SK-N-SH treated with all-trans-retinoic acid at 6 μM for 48 hours (cell line): Measurements from ENCODE around the gene SARDH.

ENCODE experiments used
- ARNTL ChIP-seq: fragments of 450-650 bp; formaldehyde crosslinking; IDR thresholded peaks from 2 replicates; pipeline ENCODE4 v1.5.0; 2020; ENCODE audit warnings: low read depth, mild to moderate bottlenecking, moderate library complexity, borderline replicate concordance
- CREB5 ChIP-seq: fragments of 250-450 bp; sonication (Bioruptor Pico); IDR thresholded peaks from 2 replicates; pipeline ENCODE4 v1.5.1; 2020; ENCODE audit warnings: low read depth, mild to moderate bottlenecking, moderate library complexity
- ESRRG ChIP-seq: fragments of 250-450 bp; sonication (Bioruptor Pico); IDR thresholded peaks from 2 replicates; pipeline ENCODE4 v1.6.1; 2021; ENCODE audit warnings: mild to moderate bottlenecking
- GLIS3 ChIP-seq: fragments of 250-450 bp; sonication (Bioruptor Pico); IDR thresholded peaks from 2 replicates; pipeline ENCODE4 v1.5.0; 2020; ENCODE audit warnings: mild to moderate bottlenecking, moderate library complexity
- OSR1 ChIP-seq: fragments of 250-450 bp; sonication (Bioruptor Pico); IDR thresholded peaks from 2 replicates; pipeline ENCODE4 v1.8.0; 2022; ENCODE audit warnings: moderate library complexity, mild to moderate bottlenecking, inconsistent platforms
- PPARA ChIP-seq: fragments of 250-450 bp; sonication (Bioruptor Pico); IDR thresholded peaks from 2 replicates; pipeline ENCODE4 v1.5.0; 2020; ENCODE audit warnings: mild to moderate bottlenecking, borderline replicate concordance
- RARB ChIP-seq: fragments of 250-450 bp; sonication (Bioruptor Pico); IDR thresholded peaks from 2 replicates; pipeline ENCODE4 v1.8.0; 2021; ENCODE audit warnings: mild to moderate bottlenecking, moderate library complexity
- TCF4 ChIP-seq: fragments of 250-450 bp; sonication (Bioruptor Pico); IDR thresholded peaks from 2 replicates; pipeline ENCODE4 v1.8.0; 2021; ENCODE audit warnings: mild to moderate bottlenecking, moderate library complexity, borderline replicate concordance
- ZFP30 ChIP-seq: fragments of 450-650 bp; formaldehyde crosslinking; IDR thresholded peaks from 2 replicates; pipeline ENCODE4 v1.5.0; 2022; ENCODE audit warnings: mild to moderate bottlenecking, moderate library complexity
- ZNF565 ChIP-seq: fragments of 450-650 bp; formaldehyde crosslinking; conservative IDR thresholded peaks from 2 replicates; pipeline ENCODE4 v1.5.0; 2020; ENCODE audit warnings: low read depth, mild to moderate bottlenecking, moderate library complexity
- ZNF70 ChIP-seq: fragments of 450-650 bp; formaldehyde crosslinking; IDR thresholded peaks from 2 replicates; pipeline ENCODE4 v1.5.0; 2020; ENCODE audit warnings: mild to moderate bottlenecking, moderate library complexity
- TF ChIP-seq, protein P1 (sequence below): fragments of 250-450 bp; sonication (Bioruptor Pico); IDR thresholded peaks from 2 replicates; pipeline ENCODE4 v1.8.0; 2020; ENCODE audit warnings: mild to moderate bottlenecking, moderate library complexity, borderline replicate concordance

GRCh38 chr9:133759946-133760345 is 21.8 kb upstream of the SARDH start:
- TF ChIP-seq ZNF565 (CRISPR knock-in tag) (no peak), RARB (CRISPR knock-in tag) (no peak), CREB5 (no peak), PPARA (CRISPR knock-in tag) (no peak), OSR1 (no peak), TCF4 (no peak), ARNTL (CRISPR knock-in tag) (no peak), ESRRG (CRISPR knock-in tag) (no peak), ZFP30 (no peak), ZNF70 (CRISPR knock-in tag) (no peak), GLIS3 (CRISPR knock-in tag) (no peak)
- TF ChIP-seq, protein P1, sequence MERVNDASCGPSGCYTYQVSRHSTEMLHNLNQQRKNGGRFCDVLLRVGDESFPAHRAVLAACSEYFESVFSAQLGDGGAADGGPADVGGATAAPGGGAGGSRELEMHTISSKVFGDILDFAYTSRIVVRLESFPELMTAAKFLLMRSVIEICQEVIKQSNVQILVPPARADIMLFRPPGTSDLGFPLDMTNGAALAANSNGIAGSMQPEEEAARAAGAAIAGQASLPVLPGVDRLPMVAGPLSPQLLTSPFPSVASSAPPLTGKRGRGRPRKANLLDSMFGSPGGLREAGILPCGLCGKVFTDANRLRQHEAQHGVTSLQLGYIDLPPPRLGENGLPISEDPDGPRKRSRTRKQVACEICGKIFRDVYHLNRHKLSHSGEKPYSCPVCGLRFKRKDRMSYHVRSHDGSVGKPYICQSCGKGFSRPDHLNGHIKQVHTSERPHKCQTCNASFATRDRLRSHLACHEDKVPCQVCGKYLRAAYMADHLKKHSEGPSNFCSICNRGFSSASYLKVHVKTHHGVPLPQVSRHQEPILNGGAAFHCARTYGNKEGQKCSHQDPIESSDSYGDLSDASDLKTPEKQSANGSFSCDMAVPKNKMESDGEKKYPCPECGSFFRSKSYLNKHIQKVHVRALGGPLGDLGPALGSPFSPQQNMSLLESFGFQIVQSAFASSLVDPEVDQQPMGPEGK: no peak
